HG02759 (cell line): ENCODE measurements around the gene SLC22A17.

Source experiments
- ATAC-seq: cut with Tn5 transposase; IDR thresholded peaks from one replicate; pipeline ENCODE4 v1.9.1; 2021; ENCODE audit warnings: mild to moderate bottlenecking, moderate library complexity; ENCODE audit not compliant: unreplicated experiment

The SLC22A17 gene

GRCh38 chr14:23364164-23365035 lies 11.7 kb upstream of the SLC22A17 start:
- ATAC-seq, result no peak

- ATAC-seq, result no peak
These were observed 9.5 kb upstream of the SLC22A17 start for GRCh38 chr14:23362200-23362599.

- ATAC-seq, result no peak
These were observed 9.1 kb upstream of the SLC22A17 start for GRCh38 chr14:23361763-23362162.

GRCh38 chr14:23361320-23361719 lies 8.6 kb upstream of the SLC22A17 start:
- no peak for ATAC-seq

- no peak for ATAC-seq
These were observed 7.8 kb upstream of the SLC22A17 start for GRCh38 chr14:23360496-23360895.

GRCh38 chr14:23359722-23360447 lies 7.2 kb upstream of the SLC22A17 start:
- no peak for ATAC-seq

- ATAC-seq, result no peak
These were observed 6.5 kb upstream of the SLC22A17 start for GRCh38 chr14:23359167-23359626.

GRCh38 chr14:23358553-23359166 lies 6.0 kb upstream of the SLC22A17 start:
- no peak for ATAC-seq

GRCh38 chr14:23358042-23358441 lies 5.4 kb upstream of the SLC22A17 start:
- ATAC-seq, result no peak

GRCh38 chr14:23357261-23357660 lies 4.6 kb upstream of the SLC22A17 start:
- no peak for ATAC-seq

GRCh38 chr14:23356662-23357061 lies 4.0 kb upstream of the SLC22A17 start:
- no peak for ATAC-seq

- ATAC-seq, result no peak
These were observed 3.3 kb upstream of the SLC22A17 start for GRCh38 chr14:23355871-23356435.

GRCh38 chr14:23354990-23355389 lies 2.3 kb upstream of the SLC22A17 start:
- ATAC-seq, result no peak

GRCh38 chr14:23353433-23353780 lies 720 bp upstream of the SLC22A17 start:
- no peak for ATAC-seq

- no peak for ATAC-seq
These were observed 794 bp downstream of the SLC22A17 start for GRCh38 chr14:23351681-23352505.

- no peak for ATAC-seq
These were observed 3.4 kb downstream of the SLC22A17 start for GRCh38 chr14:23349156-23349845.

GRCh38 chr14:23348297-23348655 lies 4.4 kb downstream of the SLC22A17 start:
- no peak for ATAC-seq

GRCh38 chr14:23347406-23348296 lies 5.0 kb downstream of the SLC22A17 start:
- no peak for ATAC-seq
